GM19468 (cell line): Measurements from ENCODE around the gene TMEM222.

Experiments
- ATAC-seq: cut with Tn5 transposase; IDR thresholded peaks from one replicate; pipeline ENCODE4 v1.9.1; 2021; ENCODE audit warnings: mild to moderate bottlenecking, moderate library complexity, moderate number of reproducible peaks; ENCODE audit not compliant: unreplicated experiment; ENCODE audit errors: extremely low read depth

Gene TMEM222

DNA sequence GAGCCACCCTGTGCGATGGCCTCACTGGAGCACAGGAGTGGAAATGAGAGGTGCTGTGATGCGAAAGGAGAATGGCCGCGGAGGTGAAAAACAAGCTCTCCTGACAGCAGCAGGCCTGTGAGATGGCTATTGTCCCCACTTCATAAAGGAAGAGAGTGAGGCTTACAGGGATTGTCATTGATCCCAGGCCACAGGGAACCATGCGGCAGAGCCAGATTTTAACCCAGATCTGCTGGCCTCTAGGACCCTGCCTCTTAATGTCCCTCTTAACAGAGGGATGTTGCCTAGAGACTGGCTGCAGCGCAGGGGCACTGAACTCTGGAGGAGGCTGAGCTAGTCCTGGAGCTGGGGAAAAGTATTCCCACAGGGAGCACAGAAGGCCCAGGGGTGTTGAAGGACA lies 16.8 kb downstream of the TMEM222 start:
- no peak for ATAC-seq

DNA sequence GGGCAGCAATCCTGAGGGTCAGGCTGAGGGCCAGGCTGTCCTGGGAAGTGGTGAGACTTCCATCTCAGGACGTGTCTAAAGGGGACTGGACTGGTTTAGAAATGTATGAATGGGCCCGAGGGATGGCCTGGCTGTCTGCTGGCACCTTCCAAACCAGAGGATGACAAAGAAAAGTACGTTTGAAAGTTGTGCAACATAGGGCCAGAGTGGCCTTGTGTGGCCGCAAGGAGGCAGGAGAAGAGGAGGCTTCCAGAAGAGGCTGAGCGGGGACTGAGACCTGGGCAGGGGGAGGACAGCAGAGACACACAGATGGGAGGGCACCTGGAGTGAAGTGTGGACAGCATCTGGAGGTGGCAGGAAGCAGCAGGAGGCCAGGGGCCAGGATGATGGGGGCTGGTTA lies 17.2 kb downstream of the TMEM222 start:
- no peak for ATAC-seq

DNA sequence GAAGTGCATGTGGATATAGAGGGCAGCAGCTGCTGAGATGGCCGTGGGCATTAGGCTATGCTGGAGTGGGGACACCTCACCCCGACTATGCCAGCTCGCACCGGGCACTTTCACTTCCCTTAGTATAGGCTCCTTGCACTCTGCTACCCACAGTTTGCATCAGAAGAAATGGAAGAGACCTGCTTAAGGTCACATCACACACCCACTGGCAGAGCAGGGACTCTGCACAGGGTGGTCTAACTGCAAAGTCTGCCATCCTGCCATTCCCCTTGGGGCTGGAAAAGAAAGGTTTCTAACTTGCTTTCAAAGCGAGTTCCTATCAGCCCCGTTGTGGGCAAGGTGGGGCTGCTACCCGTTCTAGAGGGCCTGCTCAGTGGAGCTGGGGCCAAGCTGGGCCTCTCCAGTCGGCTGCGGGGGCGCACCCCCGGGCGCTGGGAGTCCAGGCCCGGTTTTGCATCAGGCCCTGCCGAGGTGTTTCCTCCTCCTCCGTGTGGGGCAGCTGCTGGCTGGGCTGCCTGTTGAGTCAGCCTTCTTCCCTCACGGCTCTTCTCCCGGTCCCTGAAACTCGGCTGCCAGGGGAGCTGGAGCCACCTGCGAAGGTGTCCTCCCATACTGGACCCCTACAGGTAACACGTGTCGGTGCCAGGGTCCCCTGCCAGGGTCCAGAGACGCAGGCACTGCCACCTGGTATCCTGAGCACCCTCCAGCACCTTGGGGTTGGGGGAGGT lies 19.7 kb downstream of the TMEM222 start, which contains the start of gene SYTL1:
Gene SYTL1, plus strand, starts transcription at position 498 of the 728 bp plus-strand sequence. CDS start 3,313 bp downstream, outside the sequence.
- ATAC-seq, result no peak

DNA sequence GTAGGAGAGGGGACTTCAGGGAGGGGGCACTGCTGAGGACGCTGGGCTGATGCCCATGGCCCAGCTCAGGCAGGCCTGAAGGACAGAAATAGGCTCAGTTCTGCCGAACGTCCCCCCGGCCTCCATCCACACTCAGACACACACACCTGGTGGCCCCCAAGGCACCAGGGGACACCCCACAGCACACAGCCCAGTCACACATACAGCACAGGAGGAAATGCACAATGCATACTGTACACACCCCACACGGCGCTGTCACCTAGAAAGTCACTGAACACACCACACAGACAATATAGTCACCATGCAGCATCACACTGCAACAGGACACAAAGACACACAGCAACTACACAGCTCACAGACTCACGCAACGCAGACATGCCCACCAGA lies 20.4 kb downstream of the TMEM222 start:
- no peak for ATAC-seq

DNA sequence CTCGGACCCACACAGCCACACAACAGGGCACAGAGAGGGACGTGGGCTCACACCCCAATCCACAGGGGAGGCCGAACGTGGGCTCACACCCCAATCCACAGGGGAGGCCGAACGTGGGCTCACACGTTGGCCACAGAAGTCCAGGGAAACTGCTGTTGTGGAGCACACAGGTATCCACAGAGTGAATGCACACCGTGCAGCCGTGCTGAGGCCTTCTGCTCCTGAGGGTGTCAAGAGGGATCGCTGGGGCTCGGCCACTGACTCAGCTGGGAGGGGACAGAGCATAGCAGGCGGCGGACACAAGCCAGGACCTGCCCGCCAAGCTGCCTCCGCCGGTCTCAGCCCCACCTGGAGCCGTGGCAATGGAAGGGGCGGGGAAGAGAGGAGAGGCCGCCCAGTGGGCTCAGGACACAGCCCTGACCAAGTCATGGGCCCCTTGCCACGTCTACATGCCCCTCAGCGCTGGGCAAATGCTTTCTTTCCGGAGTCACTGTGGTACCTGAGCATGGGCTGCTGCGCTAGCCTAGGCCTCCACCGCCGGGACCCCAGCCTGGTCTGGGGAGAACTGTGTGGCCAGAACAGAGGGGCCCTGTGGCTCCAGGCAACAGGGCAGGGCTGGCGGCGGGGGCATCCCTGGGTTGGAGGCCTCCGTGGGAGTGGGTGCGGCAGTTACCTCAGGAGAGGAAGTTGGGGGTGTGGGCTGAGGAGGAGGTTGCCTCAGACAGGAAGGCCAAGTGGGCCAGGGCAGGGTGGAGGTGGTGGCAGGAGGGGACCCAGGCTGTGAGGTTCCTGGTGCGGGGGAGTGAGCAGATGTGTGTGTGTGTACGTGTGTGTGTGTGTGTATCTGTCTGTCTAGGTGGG lies 21.0 kb downstream of the TMEM222 start:
- no peak for ATAC-seq

DNA sequence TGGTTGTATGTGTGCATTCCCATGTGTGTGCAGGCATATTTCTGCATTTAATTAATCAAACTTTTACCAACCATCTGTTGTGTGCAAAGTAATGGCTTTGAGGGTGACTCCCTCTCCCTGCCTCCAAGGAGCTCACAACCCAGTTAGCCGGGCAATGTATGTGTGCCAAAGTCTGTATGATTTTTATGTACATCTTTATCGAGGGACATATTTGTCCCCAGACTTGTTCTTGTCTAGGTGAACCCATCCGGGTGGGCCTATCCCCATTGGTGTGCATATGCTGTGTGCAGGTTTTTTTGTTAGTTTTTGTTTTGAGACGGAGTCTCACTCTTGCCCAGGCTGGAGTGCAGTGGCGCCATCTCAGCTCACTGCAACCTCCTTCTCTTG lies 21.7 kb downstream of the TMEM222 start:
- ATAC-seq, result no peak

DNA sequence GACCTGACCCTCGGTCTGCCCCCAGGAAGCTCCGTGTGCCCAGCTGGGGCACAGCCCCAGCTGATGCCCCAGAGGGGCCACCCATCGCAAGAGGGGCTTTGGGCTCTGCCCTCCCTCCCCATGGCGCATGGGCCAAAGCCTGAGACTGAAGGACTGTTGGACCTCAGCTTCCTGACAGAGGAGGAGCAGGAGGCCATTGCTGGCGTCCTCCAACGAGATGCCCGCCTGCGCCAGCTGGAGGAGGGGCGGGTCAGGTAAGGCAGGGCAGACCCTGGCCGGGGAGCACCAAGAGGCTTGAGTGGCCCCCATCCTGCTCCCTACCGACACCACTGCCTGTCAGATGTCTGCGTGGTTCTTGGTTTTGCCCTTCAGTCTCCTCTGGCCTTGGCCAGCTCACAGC lies 23.3 kb downstream of the TMEM222 start:
- no peak for ATAC-seq

DNA sequence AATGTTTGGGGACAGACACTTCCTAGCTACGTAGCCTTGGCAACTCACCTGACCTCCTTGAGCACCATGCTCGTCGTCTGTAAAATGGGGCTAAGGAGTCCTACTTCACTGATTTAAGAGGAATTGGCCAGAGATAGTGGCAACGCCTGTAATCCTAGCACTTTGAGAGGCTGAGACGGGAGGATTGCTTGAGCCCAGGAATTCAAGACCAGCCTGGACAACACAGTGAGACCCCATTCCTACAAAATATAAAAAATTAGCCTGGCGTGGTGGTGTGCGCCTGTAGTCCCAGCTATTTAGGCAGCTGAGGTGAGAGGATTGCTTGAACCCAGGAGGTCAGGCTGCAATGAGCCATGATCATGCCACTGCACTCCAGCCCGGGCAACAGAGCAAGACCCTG lies 24.4 kb downstream of the TMEM222 start:
- no peak for ATAC-seq

DNA sequence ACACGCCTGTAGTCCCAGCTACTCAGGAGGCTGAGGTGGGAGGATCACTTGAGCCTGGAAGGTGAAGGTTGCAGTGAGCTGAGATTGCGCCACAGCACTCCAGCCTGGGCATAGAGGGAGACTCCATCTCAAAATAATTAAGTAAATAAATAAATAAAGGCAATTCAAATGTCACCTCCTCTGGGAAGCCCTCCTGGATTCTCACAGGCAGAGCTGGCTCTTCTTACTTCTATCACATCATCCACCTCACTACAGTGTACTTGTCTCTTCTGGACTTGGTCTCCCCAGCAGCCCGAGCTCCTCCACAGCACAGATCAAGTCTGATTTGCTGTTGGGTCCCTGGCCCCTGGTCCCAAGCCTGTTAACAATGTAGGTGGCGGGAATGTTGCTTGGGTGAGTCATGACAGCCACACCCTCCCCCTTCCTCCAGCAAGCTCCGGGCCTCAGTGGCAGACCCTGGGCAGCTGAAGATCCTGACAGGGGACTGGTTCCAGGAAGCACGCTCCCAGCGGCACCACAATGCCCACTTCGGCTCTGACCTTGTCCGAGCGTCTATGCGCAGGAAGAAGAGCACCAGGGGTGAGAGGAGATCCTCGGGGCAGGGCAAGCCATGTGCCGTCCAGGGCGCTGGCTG lies 25.1 kb downstream of the TMEM222 start:
- ATAC-seq, result no peak

DNA sequence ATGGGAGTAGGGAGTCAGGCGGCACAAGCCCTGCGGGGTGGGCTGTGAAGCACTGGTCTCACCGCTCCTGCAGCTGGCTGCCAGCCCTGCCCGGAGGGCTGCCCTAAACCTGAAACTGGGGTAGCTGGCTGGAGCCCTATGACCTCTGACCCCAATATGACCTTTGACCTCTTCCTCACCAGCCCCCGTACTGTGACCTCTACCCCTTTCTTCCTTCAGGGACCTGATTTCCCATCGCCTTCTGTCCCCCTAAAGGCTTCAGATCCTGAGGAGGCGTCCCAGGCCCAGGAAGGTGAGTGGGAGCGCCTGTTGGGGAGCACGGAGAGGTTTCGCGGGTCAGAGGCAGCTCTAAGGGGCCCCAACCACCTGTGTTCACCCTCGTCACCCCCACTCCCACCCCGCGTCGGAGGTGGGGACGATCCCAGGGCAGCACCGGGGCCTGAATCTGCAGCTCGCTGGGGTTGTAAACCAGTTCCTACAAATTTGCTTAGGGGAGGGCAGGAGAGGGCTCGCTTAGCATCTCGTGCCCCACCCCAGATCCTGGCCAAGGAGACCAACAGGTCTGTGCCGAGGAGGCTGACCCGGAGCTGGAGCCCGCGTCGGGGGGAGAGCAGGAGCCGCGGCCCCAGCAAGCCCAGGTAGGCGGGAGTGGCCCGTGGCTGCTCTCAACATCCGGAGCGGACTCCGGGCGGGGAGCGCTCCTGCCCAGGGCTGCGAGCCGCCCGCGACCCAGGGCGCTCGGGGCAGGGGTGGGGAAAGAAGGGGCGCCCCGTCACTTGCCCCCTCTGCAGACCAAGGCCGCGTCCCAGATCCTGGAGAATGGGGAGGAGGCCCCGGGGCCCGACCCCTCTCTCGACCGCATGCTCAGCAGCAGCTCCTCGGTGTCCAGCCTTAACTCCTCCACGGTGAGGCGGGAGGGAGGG lies 27.2 kb downstream of the TMEM222 start:
- ATAC-seq, result no peak

DNA sequence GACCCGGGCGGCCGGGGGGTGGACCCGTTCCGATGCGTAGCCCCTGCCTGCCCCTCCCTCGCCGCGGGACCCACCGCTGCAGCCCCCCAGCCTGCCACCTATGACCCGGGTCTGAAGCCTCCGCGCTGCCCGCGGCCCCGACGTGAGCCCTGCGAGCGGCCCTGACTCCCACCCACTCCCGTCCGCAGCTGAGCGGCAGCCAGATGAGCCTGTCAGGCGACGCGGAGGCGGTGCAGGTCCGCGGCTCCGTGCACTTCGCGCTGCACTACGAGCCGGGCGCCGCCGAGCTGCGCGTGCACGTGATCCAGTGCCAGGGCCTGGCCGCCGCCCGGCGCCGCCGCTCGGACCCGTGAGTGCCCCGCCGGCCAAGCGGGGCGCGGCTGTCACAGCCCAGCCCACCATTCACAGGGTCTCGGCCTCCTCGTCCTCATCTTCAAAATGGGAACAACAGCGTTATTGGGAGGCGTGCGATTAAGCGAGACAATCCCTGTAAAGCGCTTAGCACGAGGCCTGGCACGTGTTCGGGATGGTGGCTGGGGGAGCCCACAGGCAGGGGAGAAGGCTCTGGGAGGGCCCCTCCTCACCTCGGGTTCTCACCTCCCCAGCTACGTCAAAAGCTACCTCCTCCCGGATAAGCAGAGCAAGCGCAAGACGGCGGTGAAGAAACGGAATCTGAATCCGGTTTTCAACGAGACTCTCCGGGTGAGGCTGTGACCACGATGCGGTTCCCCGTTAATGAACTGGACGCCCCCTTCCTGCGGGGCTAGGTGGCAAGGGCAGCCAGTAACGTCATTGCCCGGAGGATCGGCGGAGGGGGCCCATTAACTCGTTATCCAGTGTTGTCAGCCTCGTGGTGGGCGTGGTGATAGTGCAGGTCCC lies 28.1 kb downstream of the TMEM222 start:
- no peak for ATAC-seq

DNA sequence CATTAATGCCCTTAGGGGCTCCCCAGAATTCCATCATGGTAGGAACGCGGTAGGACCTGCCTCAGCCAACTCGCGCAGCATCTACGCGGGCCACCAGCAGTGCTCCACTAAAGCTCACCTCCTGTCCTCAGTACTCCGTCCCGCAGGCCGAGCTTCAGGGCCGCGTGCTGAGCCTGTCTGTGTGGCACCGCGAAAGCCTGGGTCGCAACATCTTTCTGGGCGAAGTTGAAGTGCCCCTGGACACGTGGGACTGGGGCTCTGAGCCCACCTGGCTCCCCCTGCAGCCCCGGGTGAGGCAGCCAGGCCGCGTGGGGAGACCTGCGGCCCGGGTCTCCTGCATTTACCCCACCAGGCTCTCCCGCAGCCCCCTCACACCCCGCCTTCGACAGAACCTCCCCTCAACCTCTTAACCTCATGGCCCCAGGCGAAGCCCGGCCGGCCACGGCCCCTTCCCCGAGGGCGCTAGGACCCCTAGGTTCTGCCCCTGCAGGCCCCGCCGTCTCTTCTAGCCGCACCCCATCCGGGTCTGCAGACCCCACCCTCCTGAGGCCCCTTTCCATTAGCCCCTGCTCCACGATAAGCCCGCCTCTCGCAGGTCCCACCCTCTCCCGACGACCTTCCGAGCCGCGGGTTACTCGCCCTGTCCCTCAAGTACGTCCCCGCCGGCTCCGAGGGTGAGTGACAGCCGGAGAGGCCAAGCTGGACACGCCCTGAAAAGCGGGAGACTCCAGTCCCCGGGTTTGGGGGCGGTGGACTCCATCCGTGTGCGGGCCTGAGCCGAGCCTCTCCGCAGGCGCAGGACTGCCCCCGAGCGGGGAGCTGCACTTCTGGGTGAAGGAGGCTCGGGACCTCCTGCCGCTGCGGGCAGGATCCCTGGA lies 28.9 kb downstream of the TMEM222 start:
- no peak for ATAC-seq

DNA sequence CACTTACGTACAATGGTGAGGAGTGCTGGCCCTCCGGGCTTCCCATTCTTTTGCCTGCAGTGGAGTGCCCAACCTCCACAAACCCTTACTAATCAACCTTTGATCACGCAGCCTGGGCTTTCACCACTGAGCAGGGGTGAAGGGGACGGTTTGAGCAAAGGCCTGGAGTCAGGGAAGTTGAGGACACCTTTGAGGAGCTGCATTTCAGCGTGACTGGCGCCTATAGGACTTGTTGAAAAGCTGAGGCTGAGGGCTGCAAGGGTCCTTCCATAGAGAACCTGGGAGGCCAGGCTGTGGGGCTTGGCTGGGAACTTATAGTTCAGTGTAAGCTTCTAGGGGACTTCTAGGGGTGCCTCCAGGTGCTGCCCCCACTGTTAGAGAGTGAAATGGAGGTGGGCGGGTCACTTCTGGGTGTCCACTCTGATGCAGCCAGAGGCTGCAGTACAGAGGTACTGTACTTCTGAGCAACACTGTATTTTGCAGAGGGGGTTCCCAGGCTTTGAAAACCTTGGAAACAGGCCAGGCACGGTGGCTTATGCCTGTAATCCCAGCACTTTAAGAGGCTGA lies 29.7 kb downstream of the TMEM222 start:
- ATAC-seq, result no peak

DNA sequence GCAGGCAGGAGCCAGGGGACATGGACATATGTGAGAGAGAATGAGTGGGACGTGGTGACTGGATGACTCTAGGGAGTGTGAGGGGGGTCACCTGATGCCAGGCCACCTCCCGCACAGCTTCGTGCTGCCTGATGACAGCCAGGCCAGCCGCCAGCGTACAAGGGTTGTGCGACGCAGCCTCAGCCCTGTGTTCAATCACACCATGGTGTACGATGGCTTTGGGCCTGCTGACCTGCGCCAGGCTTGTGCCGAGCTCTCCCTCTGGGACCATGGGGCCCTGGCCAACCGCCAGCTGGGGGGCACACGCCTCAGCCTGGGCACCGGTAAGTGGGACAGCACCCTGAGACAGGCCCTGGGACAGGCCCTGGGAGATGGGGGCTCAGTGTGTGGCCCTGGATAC lies 31.2 kb downstream of the TMEM222 start:
- ATAC-seq, result no peak

DNA sequence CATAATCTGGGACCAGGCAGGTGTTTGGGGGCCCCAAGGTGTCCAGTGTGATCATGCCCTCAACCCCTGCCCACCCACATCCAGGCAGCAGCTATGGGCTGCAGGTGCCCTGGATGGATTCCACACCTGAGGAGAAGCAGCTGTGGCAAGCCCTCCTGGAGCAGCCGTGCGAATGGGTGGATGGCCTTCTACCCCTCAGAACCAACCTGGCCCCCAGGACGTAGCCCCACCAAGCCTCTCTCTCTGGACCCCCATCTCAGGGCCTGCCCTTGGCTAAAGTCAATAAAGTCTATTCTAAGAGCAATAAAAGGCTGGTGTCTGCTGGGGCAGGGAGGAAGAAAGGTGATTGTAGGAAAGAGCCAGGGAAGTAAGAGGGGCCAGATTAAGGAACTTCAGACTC lies 31.7 kb downstream of the TMEM222 start:
- no peak for ATAC-seq

DNA sequence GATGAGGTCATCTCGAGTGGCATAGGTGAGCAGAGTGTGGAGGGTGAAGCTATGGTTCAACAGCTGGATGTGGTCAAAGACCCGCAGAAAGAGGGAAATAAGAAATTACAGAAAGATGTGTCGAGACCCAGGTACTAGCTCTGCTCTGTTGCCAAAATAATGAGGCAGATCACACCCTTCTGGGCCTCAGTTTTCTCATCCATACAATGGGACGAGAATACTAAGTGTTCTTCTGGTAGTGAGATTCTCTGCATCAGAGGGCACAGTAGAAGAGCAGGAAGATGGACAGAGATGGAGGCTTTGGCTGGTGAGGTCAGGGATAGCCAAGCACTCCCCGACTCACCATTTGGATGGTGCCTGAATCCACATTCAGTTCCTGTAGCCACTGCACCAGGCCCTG lies 33.7 kb downstream of the TMEM222 start:
- no peak for ATAC-seq

DNA sequence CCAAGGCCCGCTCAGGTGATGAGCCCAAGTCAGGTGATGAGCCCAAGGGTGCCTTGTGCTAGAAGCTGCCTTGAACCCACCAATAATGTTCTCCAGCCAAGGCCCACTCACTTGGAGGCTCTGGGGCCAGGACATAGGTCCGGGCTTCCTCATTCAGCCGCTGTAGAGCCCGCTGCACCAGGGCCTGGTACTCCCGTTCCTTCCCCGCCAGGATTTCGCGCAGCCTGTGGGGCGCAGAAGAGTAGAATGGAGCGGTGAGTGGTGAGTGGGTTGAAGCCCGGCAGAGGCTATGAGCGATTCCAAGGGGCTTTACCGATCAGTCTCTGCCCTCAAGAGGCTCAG lies 34.3 kb downstream of the TMEM222 start:
- ATAC-seq, result no peak
